GM12878 (cell line): ENCODE measurements around the gene TMEM161A. TPM values are rescaled to one million over a fixed set of nuclear protein-coding genes. Genes with fewer than 3 reads are reported as not detected.

Experiments
- ATAC-seq: fragments of 200-7000 bp; cut with Tn5 transposase; 3 replicates; pipeline ENCODE4 v1.9.1; 2020; ENCODE audit warnings: mild to moderate bottlenecking, moderate library complexity
- BruUV-seq: library from RNA; stranded (reverse); fragments of 400-500 nt; replicated peaks from 2 replicates; lab custom pipeline; 2021; lab: Mats Ljungman, UMichigan
- CTCF ChIA-PET: fragments of 300-600 bp; sonication (Branson Sonifier 250); formaldehyde crosslinking; extraction: SDS; loops from one replicate; lab custom pipeline; 2021; ENCODE audit warnings: inconsistent platforms; lab: Yijun Ruan, JAX
- POLR2A ChIA-PET: fragments of 350-600 bp; formaldehyde crosslinking; extraction: SDS; loops from one replicate; lab custom pipeline; 2021; ENCODE audit warnings: inconsistent platforms; lab: Charles Lee
- RAD21 ChIA-PET: fragments of 300-600 bp; sonication (Branson Sonifier 250); formaldehyde crosslinking; loops from one replicate; lab custom pipeline; 2023; ENCODE audit warnings: antibody characterized with exemption; ENCODE audit not compliant: unreplicated experiment; lab: Charles Lee
- SMC1A ChIA-PET: fragments of 300-600 bp; sonication (Branson Sonifier 250); formaldehyde crosslinking; loops from one replicate; lab custom pipeline; 2023; ENCODE audit not compliant: unreplicated experiment, uncharacterized antibody; lab: Charles Lee
- DNase-seq: peaks from one replicate; pipeline ENCODE4 v3.0.0-alpha.2; 2011; ENCODE audit warnings: low read depth, low spot score
- FAIRE-seq: peaks from 3 replicates; lab custom pipeline; 2011; peaks lifted over from hg19 to GRCh38; lab: Jason Lieb, UNC
- H2AFZ ChIP-seq: 2 replicates; pipeline ENCODE4 v1.6.0; 2011; ENCODE audit warnings: low read depth, low read length, control low read depth; ENCODE audit not compliant: control insufficient read depth
- H3K27ac ChIP-seq: 2 replicates; pipeline ENCODE4 v1.5.1; 2011; ENCODE audit warnings: control low read depth; ENCODE audit not compliant: control insufficient read depth, insufficient read depth
- H3K27me3 ChIP-seq, 2 experiments: replicated peaks in 1 of 2; 2 replicates each; pipeline versions ENCODE4 v1.6.0 to v1.6.1; 2011; ENCODE audit warnings: low read length in 1 of 2; ENCODE audit not compliant: control insufficient read depth in 2 of 2, insufficient read depth in 2 of 2
- H3K36me3 ChIP-seq, 2 experiments: 2 replicates each; pipeline ENCODE4 v1.5.1; 2011; ENCODE audit warnings: low read length in 1 of 2; ENCODE audit not compliant: control insufficient read depth in 2 of 2, insufficient read depth in 2 of 2
- H3K4me1 ChIP-seq: 2 replicates; pipeline ENCODE4 v1.6.1; 2011; ENCODE audit warnings: mild to moderate bottlenecking, low read length, moderate library complexity, mixed read lengths; ENCODE audit not compliant: control insufficient read depth, insufficient read depth
- H3K4me2 ChIP-seq: 2 replicates; pipeline ENCODE4 v1.6.0; 2011; ENCODE audit warnings: control low read depth; ENCODE audit not compliant: control insufficient read depth, insufficient read depth
- H3K4me3 ChIP-seq: fragments of 200-600 bp; sonication (generic); 2 replicates; pipeline ENCODE4 v1.5.1; 2016
- H3K79me2 ChIP-seq: 2 replicates; pipeline ENCODE4 v1.6.0; 2011; ENCODE audit warnings: low read length; ENCODE audit not compliant: control insufficient read depth, insufficient read depth
- H3K9ac ChIP-seq: 2 replicates; pipeline ENCODE4 v1.8.0; 2011; ENCODE audit warnings: low read length, control low read depth, mixed read lengths; ENCODE audit not compliant: control insufficient read depth, insufficient read depth
- H3K9me3 ChIP-seq: replicated peaks from 3 replicates; pipeline ENCODE4 v1.5.1; 2011; ENCODE audit warnings: mild to moderate bottlenecking, low read length; ENCODE audit not compliant: control insufficient read depth, insufficient read depth
- H4K20me1 ChIP-seq: 2 replicates; pipeline ENCODE4 v1.6.0; 2011; ENCODE audit not compliant: control insufficient read depth, insufficient read depth
- IKZF2 ChIP-seq, 2 experiments: fragments of 450-650 bp; IDR thresholded peaks; 2 replicates each; pipeline ENCODE4 v1.6.1; 2017; ENCODE audit warnings: mild to moderate bottlenecking in 2 of 2, moderate library complexity in 2 of 2
- KDM1A ChIP-seq: fragments of 200-600 bp; sonication (generic); IDR thresholded peaks from 2 replicates; pipeline ENCODE4 v1.6.1; 2016; ENCODE audit warnings: borderline replicate concordance
- RB1 ChIP-seq: fragments of 450-650 bp; formaldehyde crosslinking; IDR thresholded peaks from 2 replicates; pipeline ENCODE4 v1.6.1; 2017; ENCODE audit warnings: mild to moderate bottlenecking, borderline replicate concordance
- YBX1 ChIP-seq: fragments of 450-650 bp; IDR thresholded peaks from 2 replicates; pipeline ENCODE4 v1.6.1; 2016; ENCODE audit warnings: antibody characterized with exemption
- WGBS: methylation state at CpG from one replicate; pipeline ENCODE4 v1.1.6; 2016; ENCODE audit warnings: low lambda C conversion rate; ENCODE audit not compliant: insufficient replicate concordance, insufficient coverage; ENCODE audit errors: missing lambda C conversion rate; 5-methylcytosine and 5-hydroxymethylcytosine counted together
- in situ Hi-C: fragments of 300-500 bp; cut with MboI; formaldehyde crosslinking; loops from 9 replicates; pipeline ENCODE4 v1.14.3; 2018; ENCODE audit warnings: mixed read lengths
- intact Hi-C: fragments of 100-400 bp; cut with micrococcal nuclease; formaldehyde crosslinking; loops from one replicate; pipeline ENCODE4 v1.14.2; 2022; ENCODE audit not compliant: unreplicated experiment
- polyA plus RNA-seq, 11 experiments: library from polyadenylated mRNA; depleted of rRNA in 4 of 11; unstranded in 6 of 11; stranded (reverse) in 5 of 11; fragments of >200 nt; fragmentation: Nextera tagmentation in 4 of 11; fragmentation: Illumina TruSeq in 1 of 11; extraction: Ambion mirVana in 4 of 11; extraction: Trizol in 1 of 11; gene quantifications; 1 replicate in 1 of 11; 2 replicates in 10 of 11; pipeline versions ENCODE4 v1.2.1 to v1.2.3, GENCODE V29; 2011 to 2016; ENCODE audit warnings: inconsistent platforms in 2 of 11, missing spikeins in 2 of 11, low read depth in 1 of 11
- total RNA-seq, 4 experiments: library from RNA; depleted of rRNA in 3 of 4; stranded (reverse); fragments of >200 nt in 3 of 4; fragmentation: Illumina TruSeq in 1 of 4; extraction: Trizol in 1 of 4; gene quantifications; 2 replicates each; pipeline versions ENCODE4 v1.2.1 to v1.2.3, GENCODE V29; 2013 to 2021
- TF ChIP-seq, protein P1 (sequence below): fragments of 450-650 bp; IDR thresholded peaks from 2 replicates; pipeline ENCODE4 v1.6.1; 2018; ENCODE audit warnings: mild to moderate bottlenecking, low read depth, moderate library complexity; ENCODE audit not compliant: partially characterized antibody

Gene TMEM161A
- total and polyA plus RNA-seq, 10 of the 15 experiments (the other 5 are each of a cell fraction or from before 2014, with no cell fraction given): 1.1 to 37.1 (median 19.0) TPM

DNA sequence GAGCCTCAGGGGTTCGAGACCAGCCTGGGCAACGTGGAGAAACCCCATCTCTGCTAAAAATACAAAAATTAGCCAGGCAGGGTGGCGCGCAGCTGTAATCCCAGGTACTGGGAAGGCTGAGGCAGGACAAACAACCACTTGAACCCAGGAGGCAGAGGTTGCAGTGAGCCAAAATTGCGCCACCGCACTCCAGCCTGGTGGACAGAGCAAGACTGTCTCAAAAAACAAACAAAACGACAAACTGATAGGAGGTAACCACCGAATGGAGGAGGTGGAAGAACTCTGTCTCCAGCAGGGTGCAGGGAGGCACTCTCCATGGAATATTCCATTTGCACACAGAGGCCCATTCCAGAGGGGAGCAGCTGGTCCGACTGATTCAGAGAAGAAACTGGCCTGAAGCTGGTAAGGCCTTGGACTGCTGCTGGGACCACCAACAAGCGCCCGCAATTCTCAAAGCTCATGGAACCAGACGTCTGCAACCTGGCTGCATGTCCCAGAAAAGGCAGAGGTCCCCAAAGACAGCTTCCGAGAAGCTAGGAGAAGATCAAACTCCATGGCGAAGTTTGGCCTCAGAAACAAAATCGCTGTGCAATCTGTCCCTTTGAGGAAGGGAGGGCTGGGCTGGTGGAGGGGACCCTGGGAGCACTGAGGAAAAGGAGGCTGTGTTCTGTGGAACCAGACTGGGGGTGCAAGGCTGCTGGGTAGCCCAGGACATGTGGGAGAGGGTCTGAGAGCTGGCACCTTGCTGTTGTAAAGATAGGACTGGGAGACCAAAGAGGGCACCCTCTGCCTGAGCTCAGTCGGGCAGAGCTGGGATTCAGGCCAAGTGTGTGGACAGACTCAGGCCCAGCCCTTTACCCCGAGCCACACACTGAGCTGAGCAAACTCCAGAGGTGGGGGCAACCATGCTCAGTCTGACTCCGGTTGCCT lies 39.3 kb downstream of the TMEM161A start:
- BruUV-seq: no TSS peak
- no peak overlapping the region for H3K4me3 ChIP-seq
- DNase-seq (no peak), FAIRE-seq (no peak), ATAC-seq (no peak)
- no peak for TF ChIP-seq YBX1
- no peak for TF ChIP-seq RB1
- TF ChIP-seq KDM1A: no peak
- TF ChIP-seq, protein P1, sequence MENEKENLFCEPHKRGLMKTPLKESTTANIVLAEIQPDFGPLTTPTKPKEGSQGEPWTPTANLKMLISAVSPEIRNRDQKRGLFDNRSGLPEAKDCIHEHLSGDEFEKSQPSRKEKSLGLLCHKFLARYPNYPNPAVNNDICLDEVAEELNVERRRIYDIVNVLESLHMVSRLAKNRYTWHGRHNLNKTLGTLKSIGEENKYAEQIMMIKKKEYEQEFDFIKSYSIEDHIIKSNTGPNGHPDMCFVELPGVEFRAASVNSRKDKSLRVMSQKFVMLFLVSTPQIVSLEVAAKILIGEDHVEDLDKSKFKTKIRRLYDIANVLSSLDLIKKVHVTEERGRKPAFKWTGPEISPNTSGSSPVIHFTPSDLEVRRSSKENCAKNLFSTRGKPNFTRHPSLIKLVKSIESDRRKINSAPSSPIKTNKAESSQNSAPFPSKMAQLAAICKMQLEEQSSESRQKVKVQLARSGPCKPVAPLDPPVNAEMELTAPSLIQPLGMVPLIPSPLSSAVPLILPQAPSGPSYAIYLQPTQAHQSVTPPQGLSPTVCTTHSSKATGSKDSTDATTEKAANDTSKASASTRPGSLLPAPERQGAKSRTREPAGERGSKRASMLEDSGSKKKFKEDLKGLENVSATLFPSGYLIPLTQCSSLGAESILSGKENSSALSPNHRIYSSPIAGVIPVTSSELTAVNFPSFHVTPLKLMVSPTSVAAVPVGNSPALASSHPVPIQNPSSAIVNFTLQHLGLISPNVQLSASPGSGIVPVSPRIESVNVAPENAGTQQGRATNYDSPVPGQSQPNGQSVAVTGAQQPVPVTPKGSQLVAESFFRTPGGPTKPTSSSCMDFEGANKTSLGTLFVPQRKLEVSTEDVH: no peak
- no peak for TF ChIP-seq IKZF2 (IDR thresholded peaks at IDR 0.05)
- intact Hi-C loops: no loop called here
- in situ Hi-C loops: no loop called here
- no peak overlapping the region for H3K4me2 ChIP-seq
- H3K36me3 ChIP-seq: peaks cover 0 to 5% of the 10 kb centered on the region in 2 experiments; a peak in 2 of 4 replicates
- ChIA-PET RAD21 (interaction anchor here (0.7 kb wide), 1 partner anchor 33 kb away, joined by 3 read pairs; no protein-coding TSS in a partner anchor), POLR2A (no interaction called here), SMC1A (no interaction called here), CTCF (interaction anchor here (1.2 kb wide), 1 partner anchor 17 kb away, joined by 4 read pairs; no protein-coding TSS in a partner anchor)
- no peak overlapping the region for H3K27ac ChIP-seq
- H3K9me3 ChIP-seq: no peaks in the 10 kb centered on the region
- no peaks in the 10 kb centered on the region for H3K4me1 ChIP-seq
- no peak overlapping the region for H3K9ac ChIP-seq
- H3K27me3 ChIP-seq: no peaks in the 10 kb centered on the region
- no peaks in the 10 kb centered on the region for H3K79me2 ChIP-seq
- WGBS: 90% methylated on average over 18 of the region's 18 CpGs
- H4K20me1 ChIP-seq: 0 out of 2 replicates have a peak, but pooled peaks cover 3% of the 10 kb centered on the region
- no peak overlapping the region for H2AFZ ChIP-seq
